Activated CD4-positive, alpha-beta T cell treated with anti-CD3 and anti-CD28 coated beads for 36 hours (primary cell): Measurements from ENCODE around the gene IQGAP1. TPM values are rescaled to one million over a fixed set of nuclear protein-coding genes. Genes with fewer than 3 reads are reported as not detected.
"Not testable (repeated sequence)": the region's sequence is repeated elsewhere in the genome, so short reads cannot be mapped to it uniquely, and the experiment has no call there.

Source experiments
- ATAC-seq: fragments of 200-7000 bp; cut with Tn5 transposase; one replicate; pipeline ENCODE4 v1.10.0; 2021; ENCODE audit warnings: mild to moderate bottlenecking, moderate library complexity
- CTCF ChIA-PET: fragments of 350-600 bp; sonication (Branson Sonifier 250); formaldehyde crosslinking; loops from one replicate; lab custom pipeline; 2021; ENCODE audit warnings: antibody characterized with exemption; lab: Charles Lee
- POLR2A ChIA-PET: fragments of 350-600 bp; sonication (Branson Sonifier 250); formaldehyde crosslinking; loops from one replicate; lab custom pipeline; 2021; ENCODE audit warnings: antibody characterized with exemption, inconsistent platforms; lab: Charles Lee
- DNase-seq: peaks from one replicate; pipeline ENCODE4 v3.0.0-alpha.2; 2020
- H3K27ac Mint-ChIP-seq: one replicate; pipeline ENCODE4 v1.8.0; 2021; ENCODE audit warnings: mixed read lengths
- H3K27me3 Mint-ChIP-seq: one replicate; pipeline ENCODE4 v1.8.0; 2021; ENCODE audit warnings: mixed read lengths
- H3K36me3 Mint-ChIP-seq: one replicate; pipeline ENCODE4 v1.8.0; 2021; ENCODE audit warnings: low read depth, mixed read lengths
- H3K4me1 Mint-ChIP-seq: one replicate; pipeline ENCODE4 v1.8.0; 2021; ENCODE audit warnings: mixed read lengths
- H3K4me3 Mint-ChIP-seq: one replicate; pipeline ENCODE4 v1.8.0; 2021; ENCODE audit warnings: mild to moderate bottlenecking, moderate library complexity, mixed read lengths
- H3K9me3 Mint-ChIP-seq: one replicate; pipeline ENCODE4 v1.8.0; 2021; ENCODE audit warnings: low read depth, mixed read lengths
- intact Hi-C, 2 experiments: fragments of 100-400 bp; cut with DNase I in 1 of 2; cut with micrococcal nuclease in 1 of 2; formaldehyde crosslinking; loops; one replicate each; pipeline versions ENCODE4 v1.14.2 to v1.15.1; 2022 to 2024; cut with DNase I, micrococcal nuclease
- total RNA-seq, 2 experiments: library from RNA; stranded (reverse); gene quantifications; one replicate each; pipeline ENCODE4 v1.2.3, GENCODE V29; 2021

IQGAP1 gene
- total RNA-seq, 2 experiments from 2014 or later: 181 to 334 TPM

DNA sequence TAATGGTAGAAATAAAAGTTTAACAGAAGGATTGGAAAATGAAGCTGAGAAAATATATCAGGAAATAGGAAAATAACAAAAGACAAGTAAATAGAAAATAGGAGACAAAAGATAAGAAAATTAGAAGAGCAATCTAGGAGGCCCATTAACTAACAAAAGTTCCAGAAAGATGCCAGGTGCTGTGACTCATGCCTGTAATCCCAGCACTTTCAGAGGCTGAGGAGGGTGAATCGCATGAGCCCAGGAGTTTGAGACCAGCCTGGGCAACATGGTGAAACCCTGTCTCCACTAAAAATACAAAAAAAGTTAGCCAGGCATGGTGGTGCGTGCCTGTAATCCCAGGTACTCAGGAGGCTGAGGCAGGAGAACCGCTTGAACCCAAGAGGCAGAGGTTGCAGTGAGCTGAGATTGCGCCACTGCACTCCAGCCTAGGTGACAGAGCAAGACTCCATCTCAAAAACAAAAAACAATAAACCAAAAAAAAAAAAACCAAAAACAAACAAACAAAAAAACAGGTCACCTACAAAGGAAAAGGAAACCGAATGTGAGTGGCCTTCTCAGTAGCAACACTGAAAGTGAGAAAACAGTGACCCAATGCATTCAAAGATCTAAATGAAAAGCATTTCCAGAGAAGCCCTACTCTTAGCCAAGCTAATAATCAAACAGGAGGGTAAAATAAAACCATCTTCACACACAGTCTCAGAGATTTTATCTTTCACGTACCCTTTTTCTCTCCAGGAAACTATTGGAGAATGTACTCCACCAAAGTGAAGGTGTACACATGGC, 136.2 kb downstream of the IQGAP1 start:
- H3K36me3 Mint-ChIP-seq, DNase-seq, H3K4me3 Mint-ChIP-seq, H3K9me3 Mint-ChIP-seq, intact Hi-C loops, H3K27ac Mint-ChIP-seq, H3K4me1 Mint-ChIP-seq, H3K27me3 Mint-ChIP-seq, ATAC-seq: not testable (repeated sequence)
- POLR2A ChIA-PET: interaction anchor here (0.7 kb wide), 1 partner anchor 61 kb away, joined by 3 read pairs; no protein-coding TSS in a partner anchor
- CTCF ChIA-PET: interaction anchor here (0.6 kb wide), 2 partner anchors 43 to 214 kb away, joined by 3 to 4 read pairs; no protein-coding TSS in a partner anchor

DNA sequence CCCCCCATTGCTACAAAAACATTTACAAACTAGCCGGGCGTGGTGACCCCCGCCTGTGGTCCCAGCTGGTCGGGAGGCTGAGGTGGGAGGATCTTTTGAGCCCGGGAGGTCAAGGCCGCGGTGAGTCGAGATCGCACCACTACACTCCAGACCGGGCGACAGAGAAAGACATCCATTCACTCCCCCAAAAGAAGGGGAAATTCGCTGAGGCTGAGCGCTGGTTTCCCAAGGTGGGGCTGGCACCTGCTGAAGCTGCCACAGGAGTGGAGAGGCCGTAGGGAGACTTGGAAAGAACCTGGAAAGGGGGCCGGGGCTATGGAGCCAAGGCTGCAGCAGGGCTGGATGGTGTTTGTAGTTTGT, 140.9 kb downstream of the IQGAP1 start:
- no peaks in the 10 kb centered on the region for H3K27me3 Mint-ChIP-seq
- H3K27ac Mint-ChIP-seq: peak overlapping the region; percentile 92
- DNase-seq (no peak), ATAC-seq (no peak)
- peak overlapping the region; percentile 78 for H3K4me3 Mint-ChIP-seq
- no peaks in the 10 kb centered on the region for H3K9me3 Mint-ChIP-seq
- H3K36me3 Mint-ChIP-seq: peaks cover 7% of the 10 kb centered on the region
- H3K4me1 Mint-ChIP-seq: peaks cover 38% of the 10 kb centered on the region
- ChIA-PET CTCF (interaction anchor here (0.6 kb wide), 1 partner anchor 31 kb away, joined by 3 read pairs; no protein-coding TSS in a partner anchor), POLR2A (interaction anchor here (1.2 kb wide), 1 partner anchor 14 kb away, joined by 3 read pairs; no protein-coding TSS in a partner anchor)
- intact Hi-C loops: loop anchor here in 1 of 2 experiments (1.0 kb wide), 2 partner anchors 65 to 188 kb away; partner anchors contain the start of gene BLM

DNA sequence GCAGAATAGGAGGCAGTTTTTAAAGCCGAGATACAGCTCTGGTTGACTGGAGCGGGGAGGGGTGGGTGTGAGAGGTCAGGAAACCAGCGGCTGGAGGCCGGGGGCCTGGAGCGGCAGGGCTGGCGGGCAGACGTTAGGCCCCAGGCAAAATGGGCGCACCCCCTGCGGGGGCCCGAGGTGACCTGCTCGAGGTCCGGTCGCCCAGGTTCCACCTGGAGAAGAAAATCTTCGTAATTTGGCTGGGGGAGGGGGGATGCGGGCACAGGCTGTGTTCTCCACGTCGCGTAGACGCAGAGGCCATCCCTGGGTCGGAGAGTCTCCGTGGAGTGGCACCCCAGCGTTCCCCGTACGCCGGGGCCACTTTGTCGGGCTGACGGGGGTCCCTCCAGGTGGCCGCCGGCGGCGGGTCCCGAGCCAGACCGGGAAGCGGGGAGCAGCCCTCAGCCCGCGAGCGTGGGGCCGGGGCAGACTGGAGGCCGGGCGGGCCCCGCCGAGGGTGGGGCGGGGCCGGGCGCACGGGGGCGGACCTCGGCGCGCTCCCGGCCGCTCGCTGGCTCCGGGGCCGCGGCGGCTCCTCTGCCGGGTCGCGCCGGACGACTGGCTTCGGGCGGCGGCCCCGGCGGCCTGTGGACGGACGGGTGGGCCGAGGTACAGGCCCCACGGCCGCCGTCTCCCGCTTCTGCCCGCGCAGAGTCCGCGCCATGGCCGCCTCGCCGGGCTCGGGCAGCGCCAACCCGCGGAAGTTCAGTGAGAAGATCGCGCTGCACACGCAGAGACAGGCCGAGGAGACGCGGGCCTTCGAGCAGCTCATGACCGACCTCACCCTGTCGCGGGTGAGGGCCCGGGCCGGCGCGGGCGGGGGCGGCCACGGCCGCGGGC, 141.6 kb downstream of the IQGAP1 start, which contains the start of gene CRTC3:
Gene CRTC3 (plus strand): TSS at position 553 of the 879 bp plus-strand sequence. CDS start 149 bp downstream, at position 702.
- peaks cover 7% of the 10 kb centered on the region for H3K36me3 Mint-ChIP-seq
- POLR2A ChIA-PET: interaction anchor here (1.2 kb wide), 3 partner anchors 10 to 37 kb away, joined by 3 to 7 read pairs (median 5); no protein-coding TSS in a partner anchor
- DNase-seq (peak; percentile 72), ATAC-seq (peak; percentile 88)
- H3K9me3 Mint-ChIP-seq: no peaks in the 10 kb centered on the region
- intact Hi-C loops: loop anchor here (1.0 to 5.0 kb wide), 4 partner anchors 35 to 188 kb away; partner anchors contain the start of gene BLM (in 1 of the 2)
- H3K4me3 Mint-ChIP-seq: peak within 1 kb of the TSS; percentile 93
- H3K4me1 Mint-ChIP-seq: peaks cover 42% of the 10 kb centered on the region
- CTCF ChIA-PET: interaction anchor here (0.5 to 1.2 kb wide), 6 partner anchors 30 to 403 kb away, joined by 3 read pairs; no protein-coding TSS in a partner anchor
- peak within 1 kb of the TSS; percentile 92 for H3K27ac Mint-ChIP-seq
- no peaks in the 10 kb centered on the region for H3K27me3 Mint-ChIP-seq

DNA sequence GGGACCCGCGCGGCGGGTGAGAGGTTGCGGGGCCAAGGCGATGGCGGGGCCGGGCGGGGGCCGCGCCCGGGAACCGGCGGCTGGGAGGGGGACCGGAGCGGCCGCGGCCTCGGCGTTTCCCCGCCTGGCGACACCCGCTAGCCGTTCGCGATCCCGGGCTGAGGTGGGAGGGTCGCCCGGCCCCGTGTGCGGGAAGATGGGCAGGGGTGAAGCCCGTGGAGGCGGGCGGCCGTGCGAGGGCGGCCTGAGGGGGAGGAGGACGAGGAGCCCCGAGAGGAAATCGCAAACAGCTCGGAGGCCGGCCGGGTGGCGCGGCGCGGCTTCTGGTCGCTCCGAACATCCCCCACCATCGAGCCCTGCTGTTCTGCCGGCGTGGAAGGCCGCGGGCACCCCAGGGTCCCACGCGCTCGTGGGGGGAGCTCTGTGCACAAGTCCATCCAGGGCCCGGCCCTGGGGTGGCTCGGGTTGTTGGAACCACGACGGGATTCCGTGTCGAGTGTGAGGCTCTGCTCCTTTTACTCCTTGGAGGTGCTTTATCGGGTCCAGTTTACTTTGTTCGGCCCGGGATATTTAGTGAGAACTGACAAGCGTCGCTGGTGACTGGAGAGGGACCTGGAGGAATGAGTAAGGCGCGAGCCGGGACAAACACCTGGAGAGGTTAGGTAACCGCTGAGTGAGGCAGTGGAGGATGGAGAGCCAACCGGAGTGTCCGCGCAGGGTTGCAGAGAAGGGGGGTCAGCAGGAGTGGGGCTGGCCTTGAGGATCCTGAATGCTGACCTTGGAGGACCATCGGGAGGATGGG, 142.4 kb downstream of the IQGAP1 start:
- DNase-seq: peak; percentile 70
- CTCF ChIA-PET: interaction anchor here (0.5 to 1.8 kb wide), 14 partner anchors 9 to 1426 kb away, joined by 3 to 11 read pairs (median 3); no protein-coding TSS in a partner anchor
- Mint-ChIP-seq H3K27ac (peak overlapping the region; percentile 85), H3K4me1 (peaks cover 47% of the 10 kb centered on the region), H3K27me3 (no peaks in the 10 kb centered on the region), H3K9me3 (no peaks in the 10 kb centered on the region), H3K36me3 (peaks cover 8% of the 10 kb centered on the region), H3K4me3 (peak overlapping the region; percentile 93)
- ATAC-seq: peak; percentile 39
- POLR2A ChIA-PET: interaction anchor here (1.2 to 1.5 kb wide), 4 partner anchors 9 to 36 kb away, joined by 3 to 7 read pairs (median 4); no protein-coding TSS in a partner anchor
- intact Hi-C loops: loop anchor here (2.0 to 5.0 kb wide), 2 partner anchors 34 to 87 kb away; no protein-coding TSS in a partner anchor

DNA sequence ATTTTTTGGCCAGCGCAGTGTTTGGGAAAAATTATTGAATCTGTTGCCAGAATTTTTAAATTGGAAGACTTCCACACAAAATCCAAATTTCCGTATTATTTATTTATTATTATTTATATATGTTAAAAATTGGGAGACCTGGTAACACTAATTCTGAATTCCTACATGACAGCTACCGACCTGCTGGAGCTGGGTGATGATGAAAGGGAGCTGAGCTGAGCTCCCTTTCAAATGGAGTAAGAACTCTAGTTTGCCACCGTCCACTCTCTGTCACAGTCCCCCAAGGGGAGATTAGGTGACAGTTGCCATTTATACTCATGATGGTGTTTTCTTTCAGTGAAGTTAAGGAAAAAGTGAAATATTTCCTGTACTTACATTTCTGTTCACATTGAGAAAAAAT, 143.1 kb downstream of the IQGAP1 start:
- intact Hi-C loops: loop anchor here (2.0 to 5.0 kb wide), 2 partner anchors 34 to 86 kb away; no protein-coding TSS in a partner anchor
- Mint-ChIP-seq H3K27ac (peak overlapping the region; percentile 38), H3K4me1 (peaks cover 52% of the 10 kb centered on the region), H3K9me3 (no peaks in the 10 kb centered on the region), H3K4me3 (peak overlapping the region; percentile 93), H3K36me3 (peaks cover 9% of the 10 kb centered on the region), H3K27me3 (no peaks in the 10 kb centered on the region)
- POLR2A ChIA-PET: interaction anchor here (1.2 to 1.5 kb wide), 3 partner anchors 8 to 35 kb away, joined by 3 to 7 read pairs (median 5); no protein-coding TSS in a partner anchor
- CTCF ChIA-PET: interaction anchor here (0.6 to 1.8 kb wide), 13 partner anchors 9 to 1425 kb away, joined by 3 to 11 read pairs (median 3); no protein-coding TSS in a partner anchor
- DNase-seq (no peak), ATAC-seq (no peak)

DNA sequence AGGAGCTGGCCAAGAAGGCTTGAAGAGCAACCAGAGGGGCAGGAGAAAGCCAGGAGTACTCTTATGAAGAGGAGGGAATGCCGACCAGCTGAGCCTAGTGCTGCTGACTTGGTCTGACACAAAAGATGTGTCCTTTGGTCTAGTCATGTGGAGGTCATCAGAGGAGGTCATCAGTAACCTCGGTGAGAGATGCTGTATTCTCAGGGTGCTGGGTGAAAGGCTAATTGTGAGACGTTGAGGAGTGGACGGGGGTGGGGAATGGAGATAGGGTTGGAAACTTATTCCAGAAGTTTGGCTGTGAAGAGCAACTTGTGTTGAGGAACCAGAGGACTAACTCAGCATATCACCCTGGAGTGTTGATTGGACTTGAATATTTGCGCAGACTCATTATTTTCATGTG, 147.2 kb downstream of the IQGAP1 start:
- ATAC-seq: no peak
- Mint-ChIP-seq H3K36me3 (peaks cover 25% of the 10 kb centered on the region), H3K4me1 (peaks cover 86% of the 10 kb centered on the region), H3K9me3 (no peaks in the 10 kb centered on the region), H3K27ac (no peak overlapping the region), H3K4me3 (no peak overlapping the region), H3K27me3 (no peaks in the 10 kb centered on the region)
- ChIA-PET CTCF (interaction anchor here (0.7 to 2.8 kb wide), 3 partner anchors 9 to 84 kb away, joined by 3 to 9 read pairs (median 4); no protein-coding TSS in a partner anchor), POLR2A (interaction anchor here (0.6 kb wide), 1 partner anchor 8 kb away, joined by 4 read pairs; no protein-coding TSS in a partner anchor)
- DNase-seq: no peak
- intact Hi-C loops: no loop called here

DNA sequence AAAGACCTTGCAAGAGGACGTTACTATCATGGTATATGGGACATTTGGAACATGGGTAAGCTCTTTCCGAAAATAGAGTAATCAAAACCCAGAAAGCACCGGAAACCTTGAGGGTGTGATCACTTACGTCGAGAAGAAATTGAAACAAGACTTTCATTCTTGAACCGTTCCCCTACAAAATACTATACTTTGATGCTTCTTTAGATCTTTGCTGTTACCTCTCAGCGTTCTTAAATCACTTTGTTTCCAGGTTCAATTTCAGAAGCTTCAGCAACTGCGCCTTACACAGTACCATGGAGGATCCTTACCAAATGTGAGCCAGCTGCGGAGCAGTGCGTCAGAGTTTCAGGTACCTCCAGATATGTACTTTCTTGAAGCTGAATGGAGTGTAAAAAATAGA, 151.7 kb downstream of the IQGAP1 start:
- POLR2A ChIA-PET: interaction anchor here (0.6 to 1.7 kb wide), 6 partner anchors 9 to 563 kb away, joined by 3 to 7 read pairs (median 3); no protein-coding TSS in a partner anchor
- CTCF ChIA-PET: interaction anchor here (0.6 to 1.8 kb wide), 14 partner anchors 8 to 246 kb away, joined by 3 to 11 read pairs (median 3); no protein-coding TSS in a partner anchor
- intact Hi-C loops: loop anchor here in 1 of 2 experiments (5.0 kb wide), 1 partner anchor 58 kb away; no protein-coding TSS in a partner anchor
- ATAC-seq (peak; percentile 92), DNase-seq (peak; percentile 66)
- Mint-ChIP-seq H3K4me3 (peak overlapping the region; percentile 78), H3K9me3 (no peaks in the 10 kb centered on the region), H3K36me3 (peaks cover 29% of the 10 kb centered on the region), H3K27me3 (no peaks in the 10 kb centered on the region), H3K27ac (peak overlapping the region; percentile 99), H3K4me1 (peaks cover 76% of the 10 kb centered on the region)

DNA sequence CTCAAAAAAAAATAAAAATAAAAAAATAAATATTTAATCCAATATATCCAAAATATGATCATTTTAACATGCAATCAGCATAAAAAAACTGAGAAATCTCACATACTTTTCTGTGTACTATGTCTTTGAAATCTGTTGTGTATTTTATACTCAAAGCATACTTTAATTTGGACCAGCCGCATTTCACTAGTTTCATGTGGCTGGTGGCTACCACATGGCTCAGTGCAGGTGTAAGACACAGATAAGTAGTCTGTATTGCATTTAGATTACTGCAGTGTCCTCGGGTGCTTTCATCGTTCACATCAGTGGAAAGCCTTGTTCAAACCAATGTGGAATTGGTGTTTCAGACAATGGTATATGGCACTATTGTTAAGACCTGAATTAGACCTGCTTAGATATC, 152.7 kb downstream of the IQGAP1 start:
- Mint-ChIP-seq H3K27ac (no peak overlapping the region), H3K4me3 (no peak overlapping the region), H3K27me3 (no peaks in the 10 kb centered on the region), H3K36me3 (peaks cover 35% of the 10 kb centered on the region), H3K4me1 (peaks cover 77% of the 10 kb centered on the region), H3K9me3 (no peaks in the 10 kb centered on the region)
- CTCF ChIA-PET: interaction anchor here (0.6 to 1.8 kb wide), 5 partner anchors 9 to 289 kb away, joined by 3 to 11 read pairs (median 3); no protein-coding TSS in a partner anchor
- no peak for ATAC-seq
- POLR2A ChIA-PET: no interaction called here
- intact Hi-C loops: loop anchor here in 1 of 2 experiments (5.0 kb wide), 1 partner anchor 57 kb away; no protein-coding TSS in a partner anchor
- DNase-seq: no peak

DNA sequence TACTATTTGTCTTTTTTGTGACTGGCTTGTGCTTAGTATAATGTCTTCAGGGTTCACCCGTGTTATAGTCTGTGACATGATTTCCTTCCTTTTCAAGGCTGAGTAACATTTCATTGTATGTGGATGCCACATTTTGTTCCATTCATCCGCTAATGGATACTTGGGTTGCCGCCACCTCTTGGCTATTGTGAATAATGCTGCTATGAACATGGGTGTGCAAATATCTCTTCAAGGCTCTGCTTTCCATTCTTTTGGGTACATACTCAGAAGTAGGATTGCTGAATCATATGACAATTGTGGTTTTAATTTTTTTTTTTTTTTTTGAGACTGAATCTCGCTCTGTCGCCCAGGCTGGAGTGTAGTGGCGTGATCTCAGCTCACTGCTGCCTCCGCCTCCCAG, 157.1 kb downstream of the IQGAP1 start:
- Mint-ChIP-seq H3K27me3 (no peaks in the 10 kb centered on the region), H3K4me3 (no peak overlapping the region), H3K36me3 (peaks cover 33% of the 10 kb centered on the region), H3K27ac (peak overlapping the region; percentile 48), H3K4me1 (peaks cover 61% of the 10 kb centered on the region), H3K9me3 (no peaks in the 10 kb centered on the region)
- ChIA-PET POLR2A (no interaction called here), CTCF (interaction anchor here (1.2 to 1.4 kb wide), 2 partner anchors 32 to 74 kb away, joined by 4 read pairs; no protein-coding TSS in a partner anchor)
- peak; percentile 74 for ATAC-seq
- DNase-seq: peak; percentile 49
- intact Hi-C loops: loop anchor here (2.0 kb wide), 2 partner anchors 16 to 30 kb away; no protein-coding TSS in a partner anchor
